Activated CD4-positive, CD25-positive, alpha-beta regulatory T cell treated with anti-CD3 and anti-CD28 coated beads, Interleukin-2, amount 50 U/mL, for 16 hours (primary cell): ENCODE data around the gene ADARB1.

Experiments used
- DNase-seq: peaks from one replicate; pipeline ENCODE4 v3.0.0-alpha.2; 2020; ENCODE audit warnings: low read depth, low spot score

Gene ADARB1

DNA sequence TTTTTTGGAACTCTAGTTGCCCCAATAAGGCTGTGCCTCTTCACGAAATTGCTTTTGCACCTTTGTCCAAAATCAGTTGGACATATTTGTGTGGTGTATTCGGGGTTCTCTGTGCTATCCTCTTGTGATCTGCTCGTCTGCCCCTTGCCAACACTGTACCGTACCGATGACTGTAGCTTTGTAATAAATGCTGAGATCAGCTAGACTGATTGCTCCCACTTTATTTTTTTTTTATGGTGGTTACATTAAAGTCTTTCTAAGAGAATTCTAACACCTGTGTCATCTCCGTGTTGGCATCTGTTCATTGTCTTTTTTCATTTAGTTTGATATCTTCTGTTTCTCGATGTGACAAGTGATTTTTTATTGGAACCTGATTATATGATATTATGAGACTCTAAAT is 94.1 kb downstream of the ADARB1 start:
- DNase-seq, result no peak

DNA sequence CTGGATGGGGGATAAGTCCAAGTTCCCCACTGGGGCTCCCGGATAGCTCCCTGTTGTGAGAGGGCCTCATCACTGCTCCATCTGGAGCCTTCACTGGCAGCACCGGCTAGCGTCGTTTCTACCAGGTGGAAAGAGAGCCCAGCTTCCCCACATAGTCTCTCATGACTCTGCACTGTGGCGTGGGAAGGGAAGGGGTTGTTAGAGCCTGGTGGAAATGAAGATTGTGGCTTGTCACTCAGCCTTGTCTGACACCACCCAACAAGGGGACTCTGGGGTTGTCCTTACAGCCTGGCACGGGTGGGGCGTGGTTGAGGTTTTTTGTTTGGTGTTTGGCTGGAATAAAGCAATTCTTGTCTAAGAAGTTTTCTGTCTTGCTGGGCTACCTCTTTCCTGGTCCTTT is 94.6 kb downstream of the ADARB1 start:
- no peak for DNase-seq

DNA sequence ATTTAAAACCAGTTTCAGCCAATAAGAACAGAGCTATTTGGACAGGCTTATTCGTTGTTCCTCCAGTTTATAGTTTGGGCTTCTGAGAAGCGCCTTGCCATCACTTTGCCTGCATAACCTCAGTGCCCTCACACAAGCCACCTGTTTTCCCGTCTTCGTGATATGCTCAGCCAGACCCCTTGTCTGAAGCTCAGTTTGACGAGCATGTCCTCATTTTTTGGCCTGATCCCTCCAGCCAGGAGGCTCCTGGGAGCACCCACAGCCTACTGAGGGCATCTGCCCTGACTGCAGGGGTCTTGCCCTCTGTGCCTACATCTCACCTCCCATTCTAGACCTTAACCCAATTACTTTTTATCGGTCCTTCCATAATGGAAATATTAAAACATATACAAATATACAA is 95.3 kb downstream of the ADARB1 start:
- no peak for DNase-seq

DNA sequence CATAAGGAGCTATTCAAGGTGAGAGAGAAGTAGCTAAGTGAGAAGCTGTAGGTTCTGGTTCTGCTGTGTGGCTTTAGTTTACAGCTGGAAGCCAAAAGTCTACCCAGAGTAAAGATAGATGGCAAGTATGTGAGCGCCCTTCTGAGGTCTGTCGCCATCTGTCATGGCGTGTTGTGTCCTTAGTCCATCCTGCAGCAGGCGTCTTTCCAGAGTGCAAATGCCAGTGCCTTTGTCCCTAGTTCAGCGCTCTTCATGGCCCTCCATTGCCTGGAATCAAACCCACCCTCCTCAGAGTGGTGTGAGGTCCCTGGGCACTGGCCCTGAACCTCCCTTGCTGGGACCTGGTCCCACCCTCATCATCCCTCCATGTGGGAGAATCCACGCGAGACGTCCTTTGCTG is 96.6 kb downstream of the ADARB1 start:
- DNase-seq, result no peak

DNA sequence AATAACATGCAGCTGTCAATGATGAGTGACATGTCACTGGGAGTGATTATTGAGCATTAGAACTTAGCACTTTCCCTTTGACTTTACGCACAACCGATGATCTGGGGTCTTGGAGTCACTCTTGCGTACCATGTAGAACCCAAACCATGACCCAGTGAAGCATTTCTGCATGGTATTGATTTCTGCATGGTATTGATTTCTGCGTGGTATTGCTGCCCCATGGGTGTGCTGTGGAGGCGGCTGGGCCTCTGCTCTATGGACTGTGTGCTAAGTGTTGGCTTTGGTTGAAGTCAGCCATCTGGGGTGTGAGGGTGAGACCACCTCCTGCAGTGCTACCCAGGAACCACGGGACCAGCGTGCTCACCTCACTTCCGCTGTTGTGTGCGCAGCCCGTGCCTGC is 98.0 kb downstream of the ADARB1 start:
- DNase-seq, result no peak

DNA sequence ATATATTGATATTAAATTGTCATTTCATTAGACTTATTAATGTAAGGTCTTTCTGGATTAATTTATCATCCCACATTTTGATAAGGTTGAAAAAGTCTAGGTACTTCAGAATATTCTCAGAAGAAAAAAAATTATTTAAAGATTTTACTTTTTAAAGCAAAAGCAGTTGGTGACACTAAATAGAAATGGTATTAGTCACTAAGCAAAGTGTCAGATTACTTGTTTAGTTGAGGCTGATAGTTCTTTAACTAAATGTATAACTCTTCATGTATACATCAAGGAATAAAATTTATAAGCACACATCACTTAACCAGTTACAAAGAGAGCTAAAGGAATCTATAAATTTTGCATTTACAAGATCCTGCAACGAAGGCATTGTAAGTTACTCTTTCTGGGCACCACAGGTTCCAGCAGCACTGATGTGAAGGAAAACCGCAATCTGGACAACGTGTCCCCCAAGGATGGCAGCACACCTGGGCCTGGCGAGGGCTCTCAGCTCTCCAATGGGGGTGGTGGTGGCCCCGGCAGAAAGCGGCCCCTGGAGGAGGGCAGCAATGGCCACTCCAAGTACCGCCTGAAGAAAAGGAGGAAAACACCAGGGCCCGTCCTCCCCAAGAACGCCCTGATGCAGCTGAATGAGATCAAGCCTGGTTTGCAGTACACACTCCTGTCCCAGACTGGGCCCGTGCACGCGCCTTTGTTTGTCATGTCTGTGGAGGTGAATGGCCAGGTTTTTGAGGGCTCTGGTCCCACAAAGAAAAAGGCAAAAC is 101.1 kb downstream of the ADARB1 start:
- DNase-seq, result no peak

DNA sequence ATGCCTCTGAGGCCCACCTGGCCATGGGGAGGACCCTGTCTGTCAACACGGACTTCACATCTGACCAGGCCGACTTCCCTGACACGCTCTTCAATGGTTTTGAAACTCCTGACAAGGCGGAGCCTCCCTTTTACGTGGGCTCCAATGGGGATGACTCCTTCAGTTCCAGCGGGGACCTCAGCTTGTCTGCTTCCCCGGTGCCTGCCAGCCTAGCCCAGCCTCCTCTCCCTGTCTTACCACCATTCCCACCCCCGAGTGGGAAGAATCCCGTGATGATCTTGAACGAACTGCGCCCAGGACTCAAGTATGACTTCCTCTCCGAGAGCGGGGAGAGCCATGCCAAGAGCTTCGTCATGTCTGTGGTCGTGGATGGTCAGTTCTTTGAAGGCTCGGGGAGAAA is 101.8 kb downstream of the ADARB1 start:
- DNase-seq, result no peak

DNA sequence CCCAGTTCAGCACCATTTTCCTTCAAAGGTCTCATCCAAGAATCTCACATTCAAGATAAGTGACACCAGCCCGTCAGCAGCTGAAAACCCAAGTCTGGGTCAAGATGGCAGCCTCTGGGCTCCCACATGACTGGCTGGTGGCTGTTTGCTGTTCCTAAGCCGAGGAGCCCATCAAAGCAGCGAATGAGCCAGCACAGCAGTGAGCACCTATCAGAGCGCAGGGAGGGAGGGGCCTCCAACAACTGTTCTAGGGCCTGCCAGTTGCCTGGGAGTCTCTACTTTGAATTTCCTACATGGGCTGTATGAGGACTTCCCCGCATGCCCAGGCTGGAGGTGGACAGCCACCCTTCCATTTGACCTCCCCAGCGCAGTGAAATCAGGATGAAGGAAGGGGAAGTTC is 102.7 kb downstream of the ADARB1 start:
- DNase-seq, result no peak

DNA sequence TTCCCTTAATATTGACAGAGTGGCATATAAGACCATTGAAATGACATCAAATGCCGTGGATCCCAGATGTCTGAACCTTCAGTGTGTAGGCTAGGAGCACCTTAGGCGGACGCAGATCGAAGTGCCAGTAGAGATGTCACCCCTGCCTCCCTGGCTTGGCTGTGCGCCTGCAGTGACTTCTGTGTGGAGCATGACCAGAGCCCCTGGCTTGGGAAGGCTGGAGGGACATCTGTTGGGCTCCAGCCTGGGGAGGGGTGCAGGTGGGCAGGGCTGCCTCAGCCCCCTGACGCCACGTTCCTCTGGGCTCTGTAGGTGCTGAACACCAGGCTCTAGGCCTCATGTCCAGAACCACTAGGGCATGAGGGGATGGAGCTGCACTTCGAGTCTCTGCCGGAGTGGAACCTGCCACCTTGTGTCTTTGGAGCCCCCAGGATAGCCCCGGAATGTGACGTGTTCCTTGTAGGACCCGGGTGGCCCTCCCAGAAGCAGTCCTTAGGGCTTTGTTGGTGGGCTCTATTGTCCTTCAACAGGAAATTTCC is 103.8 kb downstream of the ADARB1 start:
- DNase-seq, result no peak

DNA sequence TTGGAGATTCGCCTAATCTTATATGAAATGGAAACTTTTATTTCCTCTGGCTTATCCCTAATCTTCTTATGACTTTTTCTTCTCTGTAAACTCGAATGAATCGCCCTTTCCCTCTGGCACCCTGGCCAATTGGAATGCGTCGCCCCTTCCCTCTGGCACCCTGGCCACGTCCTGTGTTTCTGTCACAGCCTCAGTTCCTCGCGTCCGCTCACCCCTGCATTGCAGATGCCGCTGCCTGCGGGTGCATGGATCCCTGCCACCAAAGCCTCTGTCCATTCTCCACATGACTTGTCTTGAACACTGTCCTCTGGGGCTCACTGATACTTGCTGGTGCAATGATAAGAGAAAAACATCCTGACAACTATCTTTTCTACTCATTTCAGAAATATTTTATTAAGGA is 104.6 kb downstream of the ADARB1 start:
- no peak for DNase-seq

DNA sequence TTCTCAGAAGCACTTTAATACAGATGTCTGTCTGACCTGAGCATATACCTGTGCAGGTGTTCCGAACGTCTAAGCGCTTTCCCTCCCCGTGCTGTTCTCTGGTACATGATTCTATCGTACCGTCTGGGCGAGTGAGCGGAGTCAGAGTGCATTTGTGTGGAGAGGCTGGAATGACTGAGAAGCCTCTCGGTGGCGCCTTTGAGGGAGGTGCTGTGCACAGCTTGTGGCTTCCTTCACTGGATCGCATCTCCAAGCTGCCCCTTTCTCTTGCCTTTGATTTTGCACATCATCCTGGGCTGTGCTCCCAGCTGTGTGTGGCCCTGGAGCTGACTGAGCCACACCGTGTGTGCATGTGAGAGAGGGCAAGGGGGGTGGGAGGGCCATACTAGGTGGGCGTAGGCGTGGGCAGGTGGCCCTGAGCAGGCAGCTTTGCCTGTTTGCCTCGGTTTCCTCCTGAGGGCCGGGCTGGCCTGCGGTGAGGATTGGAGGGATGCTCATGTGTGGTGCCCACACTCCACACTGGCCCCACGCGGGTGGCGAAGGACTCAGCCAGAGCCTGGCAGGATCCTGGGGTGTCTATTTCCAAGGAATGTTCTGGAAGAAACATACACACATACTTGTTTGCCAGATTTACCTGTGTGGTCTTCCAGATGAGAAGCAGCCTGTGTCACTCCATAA is 105.3 kb downstream of the ADARB1 start:
- no peak for DNase-seq

DNA sequence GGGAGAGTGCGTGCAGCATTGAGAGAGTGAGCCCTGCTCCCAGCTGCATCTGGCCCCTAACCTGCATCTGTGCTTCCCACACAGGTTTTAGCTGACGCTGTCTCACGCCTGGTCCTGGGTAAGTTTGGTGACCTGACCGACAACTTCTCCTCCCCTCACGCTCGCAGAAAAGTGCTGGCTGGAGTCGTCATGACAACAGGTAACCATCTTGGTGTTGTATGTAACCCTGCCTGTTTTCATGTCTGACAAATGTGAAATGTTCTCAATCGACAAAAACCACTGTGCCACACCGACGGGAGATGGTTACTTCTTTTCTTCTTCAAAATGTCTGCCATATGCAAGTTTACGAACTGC is 105.8 kb downstream of the ADARB1 start:
- DNase-seq, result no peak

DNA sequence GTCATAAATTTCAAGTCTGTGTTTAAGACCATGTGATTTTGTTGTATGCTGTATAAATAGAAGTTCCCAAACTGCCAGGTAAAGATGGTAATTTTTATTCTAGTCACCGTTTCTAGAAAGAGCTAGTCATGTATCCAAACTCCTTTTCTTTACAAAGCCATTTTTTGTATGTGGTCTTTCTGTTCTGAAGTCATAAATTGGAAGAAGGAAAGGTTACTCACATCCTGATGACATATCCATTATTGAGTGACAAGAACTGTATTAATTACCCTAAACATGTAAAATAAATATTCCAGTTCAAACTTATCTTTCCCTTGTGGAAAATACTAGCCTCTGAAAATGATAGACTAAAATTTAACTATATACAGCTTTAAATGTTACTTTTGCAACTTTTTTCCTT is 108.6 kb downstream of the ADARB1 start:
- DNase-seq, result no peak

DNA sequence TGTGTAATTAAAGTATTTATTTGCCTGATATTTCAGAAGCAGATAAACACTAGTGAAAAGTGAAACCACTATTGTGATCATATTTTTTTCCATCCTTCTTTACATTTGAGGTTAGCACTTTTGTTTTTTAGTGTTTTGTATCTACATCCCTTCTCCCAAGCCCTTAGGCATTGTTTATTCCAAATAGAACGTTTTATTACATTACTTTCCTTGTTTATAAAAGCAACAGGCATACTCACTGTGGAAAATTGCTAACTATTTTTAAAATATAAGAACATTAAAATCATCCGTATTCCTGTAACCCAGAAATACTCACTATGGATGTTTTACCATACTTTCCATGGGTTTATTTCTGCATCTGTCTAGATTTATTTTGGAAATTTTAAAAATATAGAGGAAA is 109.5 kb downstream of the ADARB1 start:
- DNase-seq, result no peak

DNA sequence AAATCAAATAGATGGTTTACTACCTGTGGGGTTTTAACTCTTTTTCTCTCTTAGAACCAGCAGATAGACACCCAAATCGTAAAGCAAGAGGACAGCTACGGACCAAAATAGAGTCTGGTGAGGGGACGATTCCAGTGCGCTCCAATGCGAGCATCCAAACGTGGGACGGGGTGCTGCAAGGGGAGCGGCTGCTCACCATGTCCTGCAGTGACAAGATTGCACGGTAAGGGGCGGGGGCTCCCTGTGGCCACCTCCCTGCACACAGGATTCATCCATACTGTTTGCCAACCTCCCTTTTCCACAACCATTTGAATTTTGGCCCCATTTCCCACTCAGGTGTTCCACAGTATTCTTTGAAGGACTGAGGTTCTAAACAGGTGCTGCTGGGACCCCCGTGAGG is 110.5 kb downstream of the ADARB1 start:
- DNase-seq, result no peak

DNA sequence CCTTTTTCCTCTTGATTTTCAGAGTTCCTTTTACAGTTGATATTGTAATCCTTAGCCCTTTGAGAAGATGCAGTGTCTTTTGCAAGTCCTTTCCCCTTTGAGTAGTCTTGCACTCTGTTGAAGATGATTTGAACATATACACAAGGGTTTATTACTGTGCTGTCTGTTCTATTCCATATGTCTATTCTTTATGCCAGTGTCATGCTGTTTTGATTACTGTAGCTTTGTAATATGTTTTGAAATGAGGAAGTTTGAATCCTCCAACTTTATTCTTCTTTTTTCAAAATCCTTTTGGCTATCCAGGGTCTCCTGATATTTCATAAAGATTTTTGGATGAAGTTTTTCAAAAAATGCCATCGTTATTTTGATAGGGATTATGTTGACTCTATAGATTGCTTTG is 112.3 kb downstream of the ADARB1 start:
- DNase-seq, result no peak

DNA sequence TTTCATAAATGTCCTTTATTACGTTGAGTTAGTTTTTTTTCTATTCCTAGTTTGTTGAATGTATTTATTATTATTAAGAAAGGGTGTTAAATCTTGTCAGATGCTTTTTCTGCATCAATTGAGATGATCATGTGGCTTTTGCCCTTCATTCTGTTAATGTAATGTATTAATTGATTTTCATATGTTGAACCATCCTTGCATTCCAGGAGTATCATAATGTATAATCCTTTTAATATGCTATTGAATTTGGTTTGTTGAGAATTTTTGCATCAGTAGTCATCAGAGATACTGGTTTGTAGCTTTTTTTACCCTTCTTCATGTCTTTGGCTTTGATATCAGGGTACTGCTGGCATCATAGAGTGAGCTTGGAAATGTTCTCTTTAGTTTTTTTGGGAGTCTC is 113.3 kb downstream of the ADARB1 start:
- no peak for DNase-seq

DNA sequence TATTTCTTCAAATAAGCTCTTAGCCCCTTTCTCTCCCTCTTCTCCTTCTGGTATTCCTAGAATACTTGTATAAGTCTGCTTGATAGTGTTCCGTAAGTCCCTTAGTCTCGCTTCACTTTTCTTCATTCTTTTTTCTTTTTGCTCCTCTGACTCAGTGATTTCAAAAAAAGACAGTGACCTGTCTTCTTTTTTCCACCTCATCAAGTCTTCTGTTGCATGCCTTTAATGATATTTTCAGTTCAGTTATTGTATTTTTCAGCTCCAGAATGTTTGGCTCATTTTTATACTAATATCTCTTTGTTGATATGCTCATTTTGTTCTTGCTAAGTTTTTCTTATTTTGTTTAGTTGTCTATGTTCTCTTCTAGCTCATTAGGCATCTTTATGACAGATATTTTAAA is 115.6 kb downstream of the ADARB1 start:
- no peak for DNase-seq

DNA sequence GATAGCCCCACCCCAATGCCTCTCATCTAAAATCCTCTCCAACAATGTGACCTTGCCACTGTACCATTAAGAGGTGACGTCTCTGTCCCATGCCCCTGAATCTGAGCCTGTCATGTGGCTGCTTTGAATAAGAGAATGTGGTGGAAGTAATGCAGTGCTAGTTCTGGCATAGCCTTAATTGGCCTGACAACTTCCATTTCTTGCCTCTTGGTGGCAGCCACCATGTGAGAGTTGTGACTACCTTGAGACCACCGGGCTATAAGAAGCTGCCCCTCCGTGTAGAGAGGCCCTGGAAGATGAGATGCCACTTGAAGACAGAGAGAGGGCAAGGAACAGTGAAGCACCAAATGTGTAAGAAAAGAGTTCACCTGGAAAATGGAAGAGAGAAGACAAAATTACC is 118.0 kb downstream of the ADARB1 start:
- DNase-seq, result no peak

DNA sequence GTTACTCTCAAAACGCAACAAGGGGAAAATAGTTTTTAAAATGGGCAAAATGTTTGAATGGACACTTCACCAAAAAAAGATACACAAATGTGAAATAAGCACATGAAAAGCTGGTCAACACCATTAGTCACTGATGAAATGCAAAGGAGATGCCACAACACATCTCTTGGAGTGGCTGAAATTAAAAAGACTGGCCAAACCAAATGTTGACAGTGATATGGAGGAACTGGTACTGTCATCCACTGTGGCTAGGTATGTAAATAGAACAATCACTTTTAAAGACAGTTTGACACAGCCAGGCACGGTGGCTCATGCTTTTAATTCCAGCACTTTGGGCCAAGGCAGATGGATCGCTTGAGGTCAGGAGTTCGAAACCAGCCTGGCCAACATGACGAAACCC is 122.2 kb downstream of the ADARB1 start:
- DNase-seq, result no peak

DNA sequence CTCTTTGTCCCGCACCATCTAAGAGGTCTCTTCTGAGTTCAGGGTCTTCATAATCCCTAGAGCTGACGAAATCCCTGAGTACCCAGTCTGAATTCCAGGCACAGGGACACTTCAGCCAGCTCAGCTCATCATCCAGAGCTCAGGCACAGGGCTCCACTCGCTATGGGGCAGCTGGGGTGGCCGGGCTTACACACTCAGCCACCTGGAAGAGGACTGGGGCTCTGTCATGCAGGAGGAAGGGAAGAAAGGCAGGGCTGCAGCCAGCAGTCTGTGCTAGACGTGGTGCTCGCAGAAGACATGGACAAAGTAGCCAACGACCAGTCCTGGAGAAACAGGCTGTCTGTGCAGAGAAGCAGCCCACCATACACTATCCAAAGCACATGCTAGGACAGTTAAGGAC is 124.8 kb downstream of the ADARB1 start:
- no peak for DNase-seq

DNA sequence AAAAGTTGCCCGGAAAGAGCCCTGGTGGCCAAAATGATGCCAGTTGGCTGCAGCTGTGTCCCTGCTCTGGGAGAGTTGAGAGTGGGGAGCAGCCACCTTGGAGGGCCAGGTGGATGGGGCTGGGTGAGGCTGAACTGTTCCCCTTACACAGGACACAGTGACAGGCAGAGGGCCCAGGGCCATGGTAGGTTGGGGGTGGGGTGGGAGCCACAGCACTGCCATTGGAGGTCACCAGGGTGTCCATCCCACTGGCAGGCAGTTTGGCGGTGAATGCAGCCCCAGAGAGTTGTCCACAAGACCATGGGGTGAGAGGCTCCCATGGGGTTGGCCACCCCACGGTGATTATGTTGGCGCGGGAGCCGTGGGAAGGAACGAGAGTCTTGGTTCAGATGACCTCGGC is 125.7 kb downstream of the ADARB1 start:
- no peak for DNase-seq

DNA sequence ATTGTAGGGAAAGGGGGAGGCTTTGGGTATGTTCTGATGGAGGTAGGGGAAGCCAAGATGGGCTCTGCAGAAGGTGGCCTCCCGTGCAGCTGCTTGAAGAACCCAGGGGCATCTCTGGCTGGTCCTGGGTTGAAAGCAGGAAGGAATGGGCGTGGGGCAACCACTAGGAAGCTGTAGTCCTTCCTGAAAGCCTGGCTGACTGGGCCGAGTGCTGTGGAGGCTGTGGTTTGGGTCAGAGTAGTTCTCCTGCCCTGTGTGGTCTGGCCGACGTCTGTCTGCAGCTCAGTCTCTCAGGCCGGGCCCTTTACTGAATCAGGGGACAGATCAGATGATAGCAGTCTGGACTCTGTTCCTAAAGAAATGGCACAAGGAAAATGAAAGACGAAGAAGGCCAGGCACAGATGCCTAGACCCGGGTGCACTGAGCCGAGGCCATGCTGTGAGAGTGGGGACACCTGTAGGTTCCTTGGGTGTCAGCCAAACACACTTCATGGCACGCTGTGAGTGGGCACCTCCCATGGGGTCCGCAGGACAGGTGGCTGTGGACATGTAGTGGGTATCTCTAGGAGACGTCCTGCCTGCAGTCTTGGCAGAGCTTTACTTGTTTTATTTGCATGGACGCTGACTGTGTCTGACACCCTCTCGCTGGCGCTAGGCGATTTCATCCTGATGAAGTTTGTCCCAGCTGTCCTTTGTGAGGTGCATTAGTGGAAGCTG is 126.4 kb downstream of the ADARB1 start:
- no peak for DNase-seq
